Measurements from ENCODE around the gene EME1. TPM values are rescaled to one million over a fixed set of nuclear protein-coding genes. Genes with fewer than 3 reads are reported as not detected.
"Not testable (repeated sequence)": the region's sequence is repeated elsewhere in the genome, so short reads cannot be mapped to it uniquely, and the experiment has no call there.

The EME1 gene
- polyA plus RNA-seq, 1 donor from 2014 or later = 5.4 TPM

- Histone ChIP-seq H3K36me3 (ENCODE audit: insufficient read depth, low read length) (no peaks in the 10 kb centered on the region), H3K27ac (ENCODE audit: low read length) (no peak overlapping the region), H3F3A (ENCODE audit: insufficient read depth, low read length, poor library complexity, severe bottlenecking) (no peaks in the 10 kb centered on the region), H3K79me2 (replicated peaks; ENCODE audit: insufficient read depth, low read length) (peaks cover 15% of the 10 kb centered on the region), H3K27me3 (ENCODE audit: insufficient read depth, low read depth, low read length) (no peaks in the 10 kb centered on the region), H4K20me1 (ENCODE audit: insufficient read depth) (no peaks in the 10 kb centered on the region), H3K4me3 (ENCODE audit: low read length) (peak overlapping the region; percentile 98), H3K9me2 (ENCODE audit: insufficient read depth, low read length) (no peaks in the 10 kb centered on the region), H2AFZ (ENCODE audit: low read depth, low read length) (no peak overlapping the region), H3K9me3 (ENCODE audit: low read length) (no peaks in the 10 kb centered on the region), H3K9ac (ENCODE audit: low read length) (no peak overlapping the region), H3K4me2 (ENCODE audit: low read length) (no peak overlapping the region)
- TF ChIP-seq TAF1 (IDR thresholded peaks at IDR 0.05; ENCODE audit: low read depth) (no peak), EZH2 (IDR thresholded peaks at IDR 0.05; ENCODE audit: borderline replicate concordance, insufficient read depth, low read length, poor library complexity, severe bottlenecking) (no peak), EP300 (conservative IDR thresholded peaks at IDR 0.05; ENCODE audit: poor library complexity, severe bottlenecking) (no peak), RAD21 (conservative IDR thresholded peaks at IDR 0.05) (no peak), MXI1 (conservative IDR thresholded peaks at IDR 0.05; ENCODE audit: poor library complexity, severe bottlenecking) (no peak)
- TF ChIP-seq, protein P1, sequence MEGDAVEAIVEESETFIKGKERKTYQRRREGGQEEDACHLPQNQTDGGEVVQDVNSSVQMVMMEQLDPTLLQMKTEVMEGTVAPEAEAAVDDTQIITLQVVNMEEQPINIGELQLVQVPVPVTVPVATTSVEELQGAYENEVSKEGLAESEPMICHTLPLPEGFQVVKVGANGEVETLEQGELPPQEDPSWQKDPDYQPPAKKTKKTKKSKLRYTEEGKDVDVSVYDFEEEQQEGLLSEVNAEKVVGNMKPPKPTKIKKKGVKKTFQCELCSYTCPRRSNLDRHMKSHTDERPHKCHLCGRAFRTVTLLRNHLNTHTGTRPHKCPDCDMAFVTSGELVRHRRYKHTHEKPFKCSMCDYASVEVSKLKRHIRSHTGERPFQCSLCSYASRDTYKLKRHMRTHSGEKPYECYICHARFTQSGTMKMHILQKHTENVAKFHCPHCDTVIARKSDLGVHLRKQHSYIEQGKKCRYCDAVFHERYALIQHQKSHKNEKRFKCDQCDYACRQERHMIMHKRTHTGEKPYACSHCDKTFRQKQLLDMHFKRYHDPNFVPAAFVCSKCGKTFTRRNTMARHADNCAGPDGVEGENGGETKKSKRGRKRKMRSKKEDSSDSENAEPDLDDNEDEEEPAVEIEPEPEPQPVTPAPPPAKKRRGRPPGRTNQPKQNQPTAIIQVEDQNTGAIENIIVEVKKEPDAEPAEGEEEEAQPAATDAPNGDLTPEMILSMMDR (IDR thresholded peaks at IDR 0.05; ENCODE audit: poor library complexity, severe bottlenecking) = no peak
Measured at GRCh38 chr17:50397919-50398285, 24.9 kb downstream of the EME1 start.

DNA sequence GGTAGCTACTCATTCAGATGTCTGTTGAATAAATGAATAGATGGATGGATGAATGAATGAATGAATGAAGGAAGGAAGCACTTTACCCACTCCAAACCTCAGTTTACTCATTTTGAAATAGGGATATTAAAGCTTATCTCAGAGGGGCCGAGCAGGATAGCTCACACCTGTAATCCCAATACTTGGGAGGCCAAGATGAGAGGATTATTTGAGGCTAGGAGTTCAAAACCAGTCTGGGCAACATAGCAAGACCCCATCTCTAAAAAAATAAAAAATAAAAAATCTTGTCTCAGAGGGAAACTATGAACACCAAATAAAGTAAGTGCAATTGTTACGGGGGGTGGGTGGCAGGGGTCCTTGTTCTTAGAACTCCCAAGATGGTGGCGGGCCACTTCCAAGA, 25.6 kb downstream of the EME1 start:
- H3K27ac ChIP-seq (ENCODE audit: low read length); H2AFZ ChIP-seq (ENCODE audit: low read depth, low read length); H3K36me3 ChIP-seq (ENCODE audit: insufficient read depth, low read length); H3K4me3 ChIP-seq (ENCODE audit: low read length); H3K9me3 ChIP-seq (ENCODE audit: low read length); H3K9ac ChIP-seq (ENCODE audit: low read length); H3K4me2 ChIP-seq (ENCODE audit: low read length); H3K27me3 ChIP-seq (ENCODE audit: insufficient read depth, low read depth, low read length); H3K9me2 ChIP-seq (ENCODE audit: insufficient read depth, low read length); H3F3A ChIP-seq (ENCODE audit: insufficient read depth, low read length, poor library complexity, severe bottlenecking); H4K20me1 ChIP-seq (ENCODE audit: insufficient read depth): not testable (repeated sequence)
- H3K79me2 ChIP-seq (replicated peaks; ENCODE audit: insufficient read depth, low read length) = peaks cover 15% of the 10 kb centered on the region

DNA sequence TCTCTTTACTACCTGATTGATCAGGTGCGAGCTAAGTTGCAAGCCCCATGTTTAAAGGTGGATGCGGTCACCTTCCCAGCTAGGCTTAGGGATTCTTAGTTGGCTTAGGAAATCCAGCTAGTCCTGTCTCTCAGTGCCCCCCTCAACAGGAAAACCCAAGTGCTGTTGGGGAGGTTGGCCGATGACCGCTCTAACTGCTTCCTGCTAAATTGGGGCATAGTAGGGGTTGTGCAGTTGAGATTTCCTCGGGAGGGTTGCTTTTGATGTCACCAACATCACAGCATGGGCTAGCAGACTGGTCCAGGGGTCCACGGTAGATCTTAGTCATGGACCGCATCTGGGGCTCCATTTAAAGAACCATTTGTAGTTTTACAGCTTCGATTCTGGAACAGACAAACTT, 26.6 kb downstream of the EME1 start:
- H2AFZ ChIP-seq (ENCODE audit: low read depth, low read length); H3K36me3 ChIP-seq (ENCODE audit: insufficient read depth, low read length); H4K20me1 ChIP-seq (ENCODE audit: insufficient read depth); H3F3A ChIP-seq (ENCODE audit: insufficient read depth, low read length, poor library complexity, severe bottlenecking); H3K9me2 ChIP-seq (ENCODE audit: insufficient read depth, low read length); H3K27ac ChIP-seq (ENCODE audit: low read length); H3K4me3 ChIP-seq (ENCODE audit: low read length); H3K27me3 ChIP-seq (ENCODE audit: insufficient read depth, low read depth, low read length); H3K9ac ChIP-seq (ENCODE audit: low read length); H3K4me2 ChIP-seq (ENCODE audit: low read length); H3K9me3 ChIP-seq (ENCODE audit: low read length): not testable (repeated sequence)
- H3K79me2 ChIP-seq (replicated peaks; ENCODE audit: insufficient read depth, low read length) = peaks cover 15% of the 10 kb centered on the region

GRCh38 chr17:50405351-50405750, 32.3 kb downstream of the EME1 start:
- not testable (repeated sequence) for H4K20me1 ChIP-seq (ENCODE audit: insufficient read depth); H3K27me3 ChIP-seq (ENCODE audit: insufficient read depth, low read depth, low read length); H3K79me2 ChIP-seq (replicated peaks; ENCODE audit: insufficient read depth, low read length); H3K36me3 ChIP-seq (ENCODE audit: insufficient read depth, low read length); H3F3A ChIP-seq (ENCODE audit: insufficient read depth, low read length, poor library complexity, severe bottlenecking); H3K9me2 ChIP-seq (ENCODE audit: insufficient read depth, low read length); H2AFZ ChIP-seq (ENCODE audit: low read depth, low read length); H3K27ac ChIP-seq (ENCODE audit: low read length); H3K9me3 ChIP-seq (ENCODE audit: low read length); H3K9ac ChIP-seq (ENCODE audit: low read length); H3K4me3 ChIP-seq (ENCODE audit: low read length); H3K4me2 ChIP-seq (ENCODE audit: low read length)

All from neural cell (in vitro differentiated cells).